ENCODE data around the gene NXPH4.

NXPH4 gene

GRCh38 chr12:57205186-57205585 is 11.4 kb upstream of the NXPH4 start:
- H3K4ac ChIP-seq (ENCODE audit: low read depth, low read length), result no peak overlapping the region
- no peak overlapping the region for H2AK5ac ChIP-seq (ENCODE audit: low read length)
- WGBS (ENCODE audit: extremely low coverage, insufficient coverage, insufficient read length), result no CpG with 5 or more reads among the region's 26 CpGs

GRCh38 chr12:57205931-57206330 is 10.7 kb upstream of the NXPH4 start:
- no peak overlapping the region for H2BK12ac ChIP-seq (ENCODE audit: low read length)
- H4K8ac ChIP-seq (ENCODE audit: low read depth, low read length), result no peak overlapping the region
- no peak overlapping the region for H3K23ac ChIP-seq (ENCODE audit: low read length)
- H3K4me1 ChIP-seq (ENCODE audit: control insufficient read depth in 1 of 2, insufficient read depth in 2 of 2, low read length in 2 of 2), result no peaks in the 10 kb centered on the region
- H3K4me2 ChIP-seq (ENCODE audit: low read length), result no peak overlapping the region
- H2AFZ ChIP-seq (ENCODE audit: insufficient read depth, low read length, poor library complexity), result no peak overlapping the region
- no peak overlapping the region for H3K27ac ChIP-seq (ENCODE audit: low read depth, low read length)
- no peak overlapping the region for H3K9ac ChIP-seq (ENCODE audit: low read length)
- H3K27me3 ChIP-seq (ENCODE audit: insufficient read depth, low read length), result no peaks in the 10 kb centered on the region
- peak overlapping the region; percentile 18 for H3K4me3 ChIP-seq (ENCODE audit: low read depth, low read length)
- no peak overlapping the region for H2AK5ac ChIP-seq (ENCODE audit: low read length)
- H3K14ac ChIP-seq (ENCODE audit: low read length), result no peak overlapping the region
- no peak overlapping the region for H4K91ac ChIP-seq (ENCODE audit: low read depth, low read length)
- H3K9me3 ChIP-seq (ENCODE audit: insufficient read depth, low read depth, low read length), result peaks cover 4% of the 10 kb centered on the region
- H3K18ac ChIP-seq (ENCODE audit: low read length), result no peak overlapping the region
- no peaks in the 10 kb centered on the region for H3K79me2 ChIP-seq (ENCODE audit: control insufficient read depth, insufficient read depth, low read length, poor library complexity)
- no peak overlapping the region for H2BK120ac ChIP-seq (ENCODE audit: insufficient read depth, low read length, poor library complexity)
- no peak overlapping the region for H2BK5ac ChIP-seq (ENCODE audit: low read depth, low read length, poor library complexity)
- no peak overlapping the region for H4K12ac ChIP-seq (ENCODE audit: low read depth, low read length)
- DNase-seq, result no peak
- no peak overlapping the region for H3K4ac ChIP-seq (ENCODE audit: low read depth, low read length)
- WGBS (ENCODE audit: extremely low coverage, insufficient coverage, insufficient read length), result no CpG with 5 or more reads among the region's 7 CpGs
- peaks cover 95% of the 10 kb centered on the region in 2 experiments for H3K36me3 ChIP-seq (ENCODE audit: control insufficient read depth in 1 of 2, insufficient read depth in 2 of 2, low read length in 2 of 2)
- no peaks in the 10 kb centered on the region for H3K79me1 ChIP-seq (ENCODE audit: low read length)

More at GRCh38 chr12:57205186-57205585, 11.4 kb upstream of the NXPH4 start:
- Histone ChIP-seq H3K9me3 (ENCODE audit: insufficient read depth, low read depth, low read length) (peaks cover 4% of the 10 kb centered on the region), H2AFZ (ENCODE audit: insufficient read depth, low read length, poor library complexity) (no peak overlapping the region), H3K27ac (ENCODE audit: low read depth, low read length) (no peak overlapping the region), H3K4me2 (ENCODE audit: low read length) (no peak overlapping the region), H3K23ac (ENCODE audit: low read length) (no peak overlapping the region), H2BK5ac (ENCODE audit: low read depth, low read length, poor library complexity) (no peak overlapping the region), H3K79me1 (ENCODE audit: low read length) (no peaks in the 10 kb centered on the region), H3K18ac (ENCODE audit: low read length) (no peak overlapping the region), H2BK120ac (ENCODE audit: insufficient read depth, low read length, poor library complexity) (no peak overlapping the region), H3K4me1 (ENCODE audit: control insufficient read depth in 1 of 2, insufficient read depth in 2 of 2, low read length in 2 of 2) (no peaks in the 10 kb centered on the region), H2BK12ac (ENCODE audit: low read length) (no peak overlapping the region), H4K12ac (ENCODE audit: low read depth, low read length) (no peak overlapping the region), H3K14ac (ENCODE audit: low read length) (no peak overlapping the region), H4K91ac (ENCODE audit: low read depth, low read length) (no peak overlapping the region), H3K4me3 (ENCODE audit: low read depth, low read length) (no peak overlapping the region), H3K27me3 (ENCODE audit: insufficient read depth, low read length) (no peaks in the 10 kb centered on the region), H4K8ac (ENCODE audit: low read depth, low read length) (no peak overlapping the region), H3K79me2 (ENCODE audit: control insufficient read depth, insufficient read depth, low read length, poor library complexity) (no peaks in the 10 kb centered on the region), H3K36me3 (ENCODE audit: control insufficient read depth in 1 of 2, insufficient read depth in 2 of 2, low read length in 2 of 2) (peaks cover 94 to 95% of the 10 kb centered on the region in 2 experiments), H3K9ac (ENCODE audit: low read length) (no peak overlapping the region)
- no peak for DNase-seq

DNA sequence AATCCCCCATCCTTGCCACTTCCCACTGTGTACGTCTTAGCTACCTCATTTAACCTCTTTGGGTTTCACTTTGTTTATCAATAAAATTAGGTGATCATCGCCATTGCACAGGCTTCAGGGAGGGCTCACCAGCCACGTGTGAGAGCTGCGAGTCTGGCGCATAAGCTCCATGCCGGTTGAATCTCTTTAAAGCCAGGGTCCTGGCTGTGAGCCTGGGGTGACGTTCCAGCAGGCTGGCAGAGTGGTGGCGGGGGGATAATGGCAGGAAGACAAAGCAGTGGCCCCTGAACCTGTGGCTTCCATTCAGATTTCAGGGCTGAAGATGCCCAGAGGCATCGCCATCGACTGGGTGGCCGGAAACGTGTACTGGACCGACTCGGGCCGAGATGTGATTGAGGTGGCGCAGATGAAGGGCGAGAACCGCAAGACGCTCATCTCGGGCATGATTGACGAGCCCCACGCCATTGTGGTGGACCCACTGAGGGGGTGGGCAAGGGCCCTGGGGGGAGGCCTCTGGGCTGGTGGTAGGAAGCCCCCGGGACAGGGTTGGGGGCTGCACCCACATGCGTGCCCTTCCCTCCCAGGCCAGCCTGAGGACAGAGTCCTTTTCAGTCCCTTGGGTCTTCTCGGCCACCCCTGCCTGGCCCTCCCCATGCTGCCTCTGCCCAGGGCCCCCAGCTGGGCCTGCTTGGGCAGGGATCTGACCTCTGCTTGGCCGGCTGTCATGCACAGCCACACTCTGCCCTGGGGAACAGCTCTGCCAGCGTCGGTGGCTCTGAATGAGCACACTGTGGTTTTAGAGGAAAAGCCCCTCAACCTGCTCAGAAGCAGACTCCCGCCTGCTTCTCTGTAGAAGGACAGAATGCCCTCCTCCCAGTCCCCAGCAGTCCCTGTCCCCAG is 8.6 kb upstream of the NXPH4 start:
- Histone ChIP-seq H3K4me3 (ENCODE audit: low read depth, low read length) (no peak overlapping the region), H3K27ac (ENCODE audit: low read depth, low read length) (no peak overlapping the region), H3K4me1 (ENCODE audit: control insufficient read depth in 1 of 2, insufficient read depth in 2 of 2, low read length in 2 of 2) (peaks cover 0 to 2% of the 10 kb centered on the region in 2 experiments), H3K4ac (ENCODE audit: low read depth, low read length) (no peak overlapping the region), H3K4me2 (ENCODE audit: low read length) (no peak overlapping the region), H4K91ac (ENCODE audit: low read depth, low read length) (no peak overlapping the region), H2BK12ac (ENCODE audit: low read length) (no peak overlapping the region), H2BK5ac (ENCODE audit: low read depth, low read length, poor library complexity) (no peak overlapping the region), H2AK5ac (ENCODE audit: low read length) (no peak overlapping the region), H3K14ac (ENCODE audit: low read length) (no peak overlapping the region), H3K36me3 (ENCODE audit: control insufficient read depth in 1 of 2, insufficient read depth in 2 of 2, low read length in 2 of 2) (peaks cover 93 to 96% of the 10 kb centered on the region in 2 experiments), H3K9ac (ENCODE audit: low read length) (no peak overlapping the region), H3K18ac (ENCODE audit: low read length) (no peak overlapping the region), H3K79me2 (ENCODE audit: control insufficient read depth, insufficient read depth, low read length, poor library complexity) (no peaks in the 10 kb centered on the region), H4K12ac (ENCODE audit: low read depth, low read length) (no peak overlapping the region), H3K23ac (ENCODE audit: low read length) (no peak overlapping the region), H4K8ac (ENCODE audit: low read depth, low read length) (no peak overlapping the region), H2AFZ (ENCODE audit: insufficient read depth, low read length, poor library complexity) (no peak overlapping the region), H2BK120ac (ENCODE audit: insufficient read depth, low read length, poor library complexity) (no peak overlapping the region), H3K79me1 (ENCODE audit: low read length) (no peaks in the 10 kb centered on the region), H3K27me3 (ENCODE audit: insufficient read depth, low read length) (no peaks in the 10 kb centered on the region), H3K9me3 (ENCODE audit: insufficient read depth, low read depth, low read length) (peaks cover 6% of the 10 kb centered on the region)
- DNase-seq, result no peak
- WGBS (ENCODE audit: extremely low coverage, insufficient coverage, insufficient read length), result no CpG with 5 or more reads among the region's 29 CpGs

GRCh38 chr12:57208631-57209282 is 7.8 kb upstream of the NXPH4 start:
- no peak overlapping the region for H3K14ac ChIP-seq (ENCODE audit: low read length)
- no peak overlapping the region for H3K18ac ChIP-seq (ENCODE audit: low read length)
- no peak overlapping the region for H2BK120ac ChIP-seq (ENCODE audit: insufficient read depth, low read length, poor library complexity)
- no peak overlapping the region for H4K12ac ChIP-seq (ENCODE audit: low read depth, low read length)
- no peak overlapping the region for H3K4me2 ChIP-seq (ENCODE audit: low read length)
- H3K79me1 ChIP-seq (ENCODE audit: low read length), result no peaks in the 10 kb centered on the region
- no peak overlapping the region for H3K23ac ChIP-seq (ENCODE audit: low read length)
- no peak overlapping the region for H2AFZ ChIP-seq (ENCODE audit: insufficient read depth, low read length, poor library complexity)
- WGBS (ENCODE audit: extremely low coverage, insufficient coverage, insufficient read length), result no CpG with 5 or more reads among the region's 22 CpGs
- H3K9ac ChIP-seq (ENCODE audit: low read length), result no peak overlapping the region
- no peak overlapping the region for H4K91ac ChIP-seq (ENCODE audit: low read depth, low read length)
- peaks cover 85 to 89% of the 10 kb centered on the region in 2 experiments for H3K36me3 ChIP-seq (ENCODE audit: control insufficient read depth in 1 of 2, insufficient read depth in 2 of 2, low read length in 2 of 2)
- no peaks in the 10 kb centered on the region for H3K79me2 ChIP-seq (ENCODE audit: control insufficient read depth, insufficient read depth, low read length, poor library complexity)
- no peak overlapping the region for H3K4me3 ChIP-seq (ENCODE audit: low read depth, low read length)
- H3K9me3 ChIP-seq (ENCODE audit: insufficient read depth, low read depth, low read length), result peaks cover 5% of the 10 kb centered on the region
- no peak overlapping the region for H2BK12ac ChIP-seq (ENCODE audit: low read length)
- H3K4ac ChIP-seq (ENCODE audit: low read depth, low read length), result no peak overlapping the region
- no peak overlapping the region for H2AK5ac ChIP-seq (ENCODE audit: low read length)
- DNase-seq, result no peak
- no peaks in the 10 kb centered on the region for H3K27me3 ChIP-seq (ENCODE audit: insufficient read depth, low read length)
- H4K8ac ChIP-seq (ENCODE audit: low read depth, low read length), result no peak overlapping the region
- no peak overlapping the region for H2BK5ac ChIP-seq (ENCODE audit: low read depth, low read length, poor library complexity)
- H3K4me1 ChIP-seq (ENCODE audit: control insufficient read depth in 1 of 2, insufficient read depth in 2 of 2, low read length in 2 of 2), result peaks cover 5 to 8% of the 10 kb centered on the region in 2 experiments
- no peak overlapping the region for H3K27ac ChIP-seq (ENCODE audit: low read depth, low read length)
